SKM-1 (cell line): Measurements from ENCODE around the gene TRIP13.
"Not testable (repeated sequence)": the region's sequence is repeated elsewhere in the genome, so short reads cannot be mapped to it uniquely, and the experiment has no call there.

Source experiments
- DNase-seq: peaks from one replicate; lab custom pipeline; 2025; ENCODE audit not compliant: unreplicated experiment; lab: John Stamatoyannopoulos, UW

Gene TRIP13

GRCh38 chr5:916441-917293, 24.0 kb downstream of the TRIP13 start:
- no peak for DNase-seq

- not testable (repeated sequence) for DNase-seq
Measured at GRCh38 chr5:918717-919116, 26.0 kb downstream of the TRIP13 start.

DNA sequence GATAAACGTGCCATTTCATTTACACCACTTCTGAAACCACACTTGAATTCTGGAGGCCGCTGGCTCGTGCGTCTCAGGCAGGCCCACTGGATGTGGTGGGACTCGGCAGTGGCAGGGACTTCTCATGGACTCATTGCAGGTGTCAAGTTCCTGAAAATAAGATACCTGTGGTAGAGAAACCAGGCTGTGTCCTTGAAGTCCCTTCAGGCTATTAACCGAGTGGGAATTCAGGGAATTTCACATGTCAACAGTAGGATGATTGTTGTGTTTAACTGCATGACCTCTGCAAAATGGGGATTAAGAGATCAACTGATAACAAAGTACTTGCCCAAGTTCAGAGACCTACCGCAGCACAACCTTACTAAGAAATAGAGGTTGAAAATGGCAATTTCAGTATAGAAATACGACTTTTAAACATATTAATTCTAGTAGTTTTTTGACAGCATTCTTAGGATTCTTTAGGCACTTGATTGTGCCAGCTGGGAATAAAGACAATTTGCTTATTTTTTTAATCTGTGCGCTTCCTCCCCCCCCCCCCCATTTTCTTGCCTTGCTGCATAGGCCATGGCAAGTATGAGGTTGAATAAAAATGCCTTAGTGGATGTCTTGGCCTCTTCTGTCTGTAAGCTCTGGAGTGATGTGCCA, 26.8 kb downstream of the TRIP13 start:
- DNase-seq: no peak

GRCh38 chr5:920321-920720, 27.6 kb downstream of the TRIP13 start:
- no peak for DNase-seq

GRCh38 chr5:921456-922435, 29.1 kb downstream of the TRIP13 start:
- DNase-seq: no peak

DNA sequence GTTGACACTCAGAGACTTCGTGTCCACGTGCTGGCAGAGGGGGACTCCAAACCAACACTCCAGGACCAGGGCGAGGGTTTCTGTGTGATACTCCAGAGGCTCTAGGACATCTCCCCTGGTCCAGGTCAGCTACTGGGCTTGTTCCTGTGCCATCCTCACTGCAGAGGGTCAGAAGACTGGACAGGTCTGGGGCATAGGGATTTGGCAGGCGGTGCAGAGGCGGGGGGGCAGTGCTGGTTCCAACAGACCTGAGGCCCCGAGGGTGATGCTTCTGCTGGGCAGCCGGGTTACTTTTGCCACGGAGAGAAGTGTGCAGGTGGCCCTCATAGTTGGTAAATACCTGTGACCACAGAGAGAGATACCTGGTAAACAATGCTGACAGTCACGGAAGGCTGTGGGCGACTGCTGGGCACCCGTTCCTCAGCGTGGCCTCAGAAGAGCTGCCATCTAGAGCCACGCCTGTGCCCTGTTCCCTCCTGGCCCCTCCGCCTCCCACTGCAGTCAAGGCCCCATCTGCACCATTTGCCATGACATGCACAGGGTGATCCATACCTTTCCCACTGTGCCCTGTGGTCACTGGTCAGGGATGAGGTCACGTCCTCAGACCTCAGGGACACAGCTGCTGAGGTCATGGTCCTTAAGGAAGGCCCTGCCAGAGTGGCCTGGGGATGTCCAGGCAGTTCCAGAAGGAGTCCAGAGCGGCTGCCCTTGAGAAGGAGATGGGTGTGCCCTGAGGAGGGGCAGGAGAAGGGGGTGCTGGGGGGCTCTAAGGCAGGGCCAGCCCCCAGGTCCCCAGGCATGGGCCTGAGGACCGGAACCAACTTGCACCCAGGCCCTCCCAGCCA, 30.0 kb downstream of the TRIP13 start:
- no peak for DNase-seq

DNA sequence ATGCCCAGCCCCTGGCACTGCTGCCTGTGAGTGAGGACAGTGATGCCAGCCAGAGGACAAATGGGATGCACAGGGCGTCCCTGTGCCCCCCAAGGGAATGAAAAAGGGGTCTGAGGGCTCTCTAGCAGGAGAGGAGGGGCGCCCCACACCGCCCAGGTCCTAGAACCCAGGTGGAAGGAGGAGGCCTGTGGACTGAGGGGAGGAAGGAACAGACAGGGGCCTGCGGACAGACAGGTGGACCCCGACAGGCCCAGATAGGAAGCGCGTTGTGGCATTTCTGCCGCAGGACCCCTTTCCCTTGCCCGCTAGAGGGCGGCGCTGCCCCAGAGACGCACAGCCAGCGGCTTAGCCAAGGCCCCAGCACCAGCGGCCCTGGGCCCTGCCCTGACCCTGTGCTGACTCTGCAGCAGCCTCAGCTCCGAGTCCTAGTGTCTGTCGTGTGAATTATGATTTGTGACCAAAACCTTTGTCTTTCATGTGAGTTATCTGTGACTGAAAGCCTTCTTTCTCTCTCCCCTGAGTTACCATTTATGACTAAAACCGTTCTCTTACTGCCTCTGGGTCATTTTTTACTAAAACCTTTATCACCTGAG, 30.7 kb downstream of the TRIP13 start:
- DNase-seq: peak; percentile 8

DNA sequence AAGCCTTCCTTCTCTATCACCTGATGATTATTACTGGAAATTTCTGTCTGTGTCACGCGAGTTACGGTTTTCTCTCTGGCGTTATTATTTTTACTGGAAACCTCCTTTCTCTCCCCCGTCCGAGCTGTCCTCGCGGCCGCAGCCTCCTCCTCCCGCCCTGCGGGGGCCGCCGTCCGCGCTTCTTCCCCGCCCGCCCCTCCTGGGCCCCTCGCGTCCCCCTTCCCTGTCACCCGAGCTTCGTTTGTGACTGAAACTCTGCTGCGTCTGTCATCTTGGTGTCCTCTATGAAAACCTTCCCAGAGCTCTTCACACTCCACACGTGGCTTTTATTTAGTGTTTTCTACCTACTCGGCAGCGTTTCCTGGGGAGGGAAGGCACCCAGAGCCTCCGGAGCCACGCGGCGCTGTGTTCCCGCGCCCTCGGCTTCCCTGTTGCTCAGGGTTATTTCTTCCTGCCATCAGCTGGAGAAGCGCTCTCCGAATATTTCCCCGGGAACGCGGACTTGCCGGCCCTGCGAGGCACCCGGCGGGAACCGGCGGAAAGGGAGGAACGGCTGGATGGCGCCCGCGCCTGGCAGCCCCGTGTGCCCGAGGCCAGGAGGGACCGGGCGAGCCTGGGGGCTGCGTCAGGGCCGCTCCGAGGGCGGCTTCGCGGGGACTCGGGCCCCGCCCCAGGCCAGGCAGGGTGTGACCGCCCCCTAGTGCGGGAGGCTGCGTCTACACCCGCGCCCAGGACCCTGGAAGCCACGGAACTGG, 33.9 kb downstream of the TRIP13 start:
- no peak for DNase-seq

- no peak for DNase-seq
Measured at GRCh38 chr5:927172-928015, 34.7 kb downstream of the TRIP13 start.

GRCh38 chr5:929182-929581, 36.5 kb downstream of the TRIP13 start:
- not testable (repeated sequence) for DNase-seq

DNA sequence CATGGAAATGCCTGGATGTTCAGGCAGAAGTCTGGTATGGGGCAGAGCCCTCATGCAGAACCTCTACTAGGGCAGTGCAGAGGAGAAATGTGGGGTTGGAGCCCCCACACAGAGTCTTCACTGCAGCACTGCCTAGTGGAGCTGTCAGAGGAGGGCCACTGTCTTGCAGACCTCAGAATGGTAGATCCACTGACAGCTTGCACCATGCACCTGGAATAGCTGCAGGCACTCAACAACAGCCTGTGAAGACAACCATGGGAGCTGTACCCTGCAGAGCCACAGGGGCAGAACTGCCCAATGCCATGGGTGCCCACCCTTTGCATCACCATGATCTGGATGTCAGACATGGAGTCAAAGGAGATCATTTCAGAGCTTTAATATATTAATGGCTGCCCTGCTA, 36.9 kb downstream of the TRIP13 start:
- DNase-seq: no peak

- no peak for DNase-seq
Measured at GRCh38 chr5:930866-931265, 38.2 kb downstream of the TRIP13 start.

GRCh38 chr5:931570-932145, 39.0 kb downstream of the TRIP13 start:
- no peak for DNase-seq

GRCh38 chr5:932151-932627, 39.5 kb downstream of the TRIP13 start:
- no peak for DNase-seq

GRCh38 chr5:932628-933250, 40.1 kb downstream of the TRIP13 start:
- DNase-seq: no peak

DNA sequence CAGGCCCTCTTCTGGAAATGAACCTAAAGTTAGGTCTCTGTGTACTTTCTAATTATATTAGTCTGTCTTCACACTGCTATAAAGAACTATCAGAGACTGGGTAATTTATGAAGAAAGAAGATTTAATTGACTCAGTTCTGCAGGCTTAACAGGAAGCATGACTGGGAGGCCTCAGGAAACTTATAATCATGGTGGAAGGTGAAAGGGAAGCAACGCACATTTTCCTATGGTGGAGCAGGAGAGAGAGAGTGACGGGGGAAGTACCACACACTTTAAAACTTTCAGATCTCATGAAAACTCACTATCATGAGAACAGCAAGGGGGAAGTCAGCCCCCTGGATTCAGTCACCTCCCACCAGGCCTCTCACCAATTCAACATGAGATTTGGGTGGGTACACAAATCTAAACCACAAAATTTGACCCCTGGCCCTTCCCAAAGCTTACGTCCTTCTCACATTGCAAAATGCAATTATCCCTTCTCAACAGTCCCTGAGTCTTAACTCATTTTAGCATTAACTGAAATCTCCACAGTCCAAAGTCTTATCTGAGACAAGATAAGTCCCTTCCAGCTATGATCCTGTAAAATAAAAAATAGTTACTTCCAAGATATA, 40.7 kb downstream of the TRIP13 start:
- DNase-seq: no peak

- not testable (repeated sequence) for DNase-seq
Measured at GRCh38 chr5:933951-934350, 41.3 kb downstream of the TRIP13 start.
